SH-SY5Y (cell line): Measurements from ENCODE around the gene ADSL.

Experiments used
- GATA2 ChIP-seq: IDR thresholded peaks from 2 replicates; pipeline ENCODE4 v1.6.1; 2011; ENCODE audit warnings: mild to moderate bottlenecking, low read depth, low read length
- GATA3 ChIP-seq: IDR thresholded peaks from 2 replicates; pipeline ENCODE4 v1.6.1; 2011; ENCODE audit warnings: low read depth, mild to moderate bottlenecking, low read length, moderate library complexity

ADSL gene

DNA sequence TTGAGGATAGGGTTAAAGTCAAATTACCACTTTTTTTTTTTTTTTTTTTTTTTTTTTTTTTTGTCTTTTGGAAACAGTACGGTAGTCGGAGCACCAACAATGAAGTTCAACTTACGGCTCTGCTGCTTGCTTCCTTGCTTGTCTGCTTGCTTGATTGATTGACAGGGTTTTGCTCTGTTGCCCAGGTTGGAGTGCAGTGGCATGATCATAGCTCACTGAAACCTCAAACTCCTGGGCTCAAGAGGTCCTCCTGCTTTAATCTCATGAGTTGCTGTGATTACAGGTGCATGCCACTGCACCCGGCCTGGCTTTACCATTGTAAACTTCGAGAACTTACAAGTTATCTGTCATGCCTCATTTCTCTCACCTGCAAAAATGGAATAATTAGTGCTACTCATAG is 29.8 kb downstream of the ADSL start:
- no peak for TF ChIP-seq GATA2
- no peak for TF ChIP-seq GATA3

DNA sequence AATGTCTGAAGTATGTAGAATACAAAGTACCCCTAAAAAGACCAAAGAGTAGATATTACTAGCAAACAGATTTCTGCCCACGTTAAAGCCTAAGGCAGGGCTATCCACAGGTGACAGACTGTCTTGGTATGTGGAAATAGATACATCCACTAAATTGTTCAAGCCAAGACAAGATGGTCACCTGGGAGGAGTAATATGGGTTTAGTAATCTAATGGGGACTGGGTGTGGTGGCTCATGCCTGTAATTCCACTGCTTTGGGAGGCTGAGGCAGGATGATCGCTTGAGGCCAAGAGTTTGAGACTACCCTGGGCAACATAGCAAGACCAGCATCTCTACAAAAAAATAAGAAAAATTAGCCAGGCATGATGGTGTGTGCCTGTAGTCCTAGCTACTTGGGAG is 31.6 kb downstream of the ADSL start:
- no peak for TF ChIP-seq GATA2
- TF ChIP-seq GATA3, result no peak

DNA sequence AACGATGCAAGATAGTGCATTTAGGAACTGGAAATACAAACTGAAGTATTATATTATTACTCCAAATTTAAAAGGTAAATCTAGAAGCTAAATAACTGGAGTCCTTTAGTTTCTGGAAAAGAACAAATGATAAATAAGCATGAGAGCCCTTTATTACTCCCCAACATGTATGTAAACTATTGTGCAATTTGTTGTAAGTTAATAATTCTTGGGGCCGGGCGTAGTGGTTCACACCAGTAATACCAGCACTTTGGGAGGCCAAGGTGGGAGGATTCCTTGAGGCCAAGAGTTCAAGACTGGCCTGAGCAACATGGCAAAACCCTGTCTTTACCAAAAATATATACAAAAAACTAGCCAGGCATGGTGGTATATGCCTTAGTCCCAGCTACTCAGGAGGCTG is 35.2 kb downstream of the ADSL start:
- TF ChIP-seq GATA2 (no peak), GATA3 (no peak)

DNA sequence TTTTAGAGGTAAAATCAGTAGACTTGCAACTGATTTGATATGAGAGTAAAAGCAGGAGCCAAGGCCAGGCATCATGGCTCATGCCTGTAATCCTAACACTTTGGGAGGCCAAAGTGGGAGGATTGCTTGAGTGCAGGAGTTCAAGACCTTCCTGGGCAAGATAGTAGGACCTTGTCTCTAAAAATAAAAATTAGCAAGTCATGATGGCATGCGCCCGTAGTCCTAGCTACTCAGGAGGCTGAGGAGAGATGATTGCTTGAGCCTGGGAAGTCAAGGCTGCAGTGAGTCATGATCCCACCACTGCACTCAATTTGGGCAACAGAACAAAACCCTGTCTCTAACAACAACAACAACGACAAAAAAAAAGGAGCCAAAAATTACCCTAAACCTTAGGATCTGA is 37.6 kb downstream of the ADSL start:
- TF ChIP-seq GATA2 (no peak), GATA3 (no peak)

DNA sequence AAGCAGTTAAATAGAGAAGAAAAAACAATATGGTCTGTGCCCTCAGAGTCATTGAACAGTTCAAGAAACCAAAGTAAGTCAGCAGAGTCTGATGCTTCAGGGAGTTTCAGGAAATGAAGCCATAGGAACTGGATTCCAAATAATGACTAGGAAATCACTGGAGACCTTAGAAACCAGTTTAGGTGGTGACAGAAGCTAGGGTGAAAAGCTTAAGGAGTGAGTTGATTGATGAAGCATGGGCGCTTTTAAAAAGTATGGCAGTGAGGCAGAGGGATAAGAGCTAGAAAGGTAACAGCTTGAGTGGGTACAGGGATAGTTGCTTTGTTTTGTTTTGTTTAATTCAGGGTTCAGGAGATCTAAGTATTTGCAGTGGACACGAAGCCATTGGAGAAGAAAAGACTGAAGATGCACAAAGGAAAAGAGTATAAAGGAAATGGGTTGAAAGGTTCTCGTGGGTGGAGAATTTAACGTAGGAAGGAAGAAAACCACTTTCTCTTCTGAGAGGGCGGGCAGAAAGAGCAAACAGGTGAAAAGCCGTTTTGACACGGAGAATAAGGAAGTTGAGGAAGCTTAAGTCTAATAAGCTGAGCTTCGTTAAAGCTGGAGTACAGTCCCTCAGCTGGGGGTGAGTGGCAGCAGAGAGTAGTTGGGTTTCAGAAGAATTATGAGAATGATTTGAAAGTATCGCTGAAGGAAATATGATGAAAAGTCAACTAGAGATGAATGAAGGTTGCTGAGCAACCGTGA is 38.9 kb downstream of the ADSL start:
- no peak for TF ChIP-seq GATA2
- no peak for TF ChIP-seq GATA3

DNA sequence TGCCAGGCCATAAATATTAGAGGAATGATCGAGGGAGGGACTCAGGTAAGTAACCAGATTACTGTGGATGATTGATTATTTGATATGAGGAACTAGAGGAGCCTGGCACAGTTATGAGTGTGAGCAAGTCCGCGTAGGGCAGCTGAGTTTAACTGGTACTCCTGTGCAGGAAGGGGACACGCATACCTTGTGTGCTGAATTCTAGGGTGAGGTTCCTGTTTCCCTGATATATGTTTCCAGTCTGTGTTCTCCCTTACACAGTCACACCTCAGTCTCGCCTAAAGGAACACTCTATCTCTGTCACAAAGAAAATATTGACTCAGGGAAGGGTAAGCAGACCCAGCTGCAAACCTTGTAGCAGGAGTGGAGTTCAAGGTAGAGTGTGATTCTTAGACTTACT is 41.4 kb downstream of the ADSL start:
- TF ChIP-seq GATA3, result no peak
- no peak for TF ChIP-seq GATA2

DNA sequence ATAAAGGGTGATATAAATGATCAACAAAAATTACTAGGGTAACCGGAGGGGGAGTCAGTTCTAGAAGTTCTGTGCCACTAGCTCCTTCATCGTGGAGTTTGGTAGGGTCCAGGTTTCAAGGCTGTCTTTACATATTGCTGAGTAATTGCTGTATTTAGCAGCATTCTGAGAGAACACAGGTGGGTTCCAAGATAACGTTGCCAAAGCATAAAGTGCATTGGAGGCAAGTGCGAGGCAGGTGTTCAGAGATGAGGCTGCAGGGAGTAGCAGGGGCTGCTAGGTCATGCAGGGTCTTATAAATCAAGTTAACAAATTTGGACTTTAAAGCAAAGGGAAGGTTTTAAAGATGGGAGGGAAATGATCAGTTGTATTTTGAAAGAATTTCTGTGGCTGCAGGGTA is 41.9 kb downstream of the ADSL start:
- TF ChIP-seq GATA3, result no peak
- no peak for TF ChIP-seq GATA2

DNA sequence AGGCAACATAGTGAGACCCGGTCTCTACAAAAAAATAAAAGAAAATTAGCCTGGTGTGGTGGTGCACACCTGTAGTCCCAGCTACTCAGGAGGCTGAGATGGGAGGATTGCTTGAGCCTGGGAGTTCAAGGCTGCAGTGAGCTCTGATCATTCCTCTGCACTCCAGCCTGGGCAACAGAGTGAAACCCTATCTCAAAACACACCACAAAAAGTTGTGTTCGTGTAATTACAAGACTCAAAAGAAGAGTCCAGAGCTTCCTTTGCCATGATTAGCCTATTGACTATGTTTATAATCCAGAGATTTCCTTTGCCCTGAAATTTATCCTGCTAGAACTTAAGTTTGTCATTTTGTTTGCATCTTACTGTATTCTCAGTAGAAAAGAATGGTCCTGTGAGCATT is 45.1 kb downstream of the ADSL start:
- TF ChIP-seq GATA3 (no peak), GATA2 (no peak)

DNA sequence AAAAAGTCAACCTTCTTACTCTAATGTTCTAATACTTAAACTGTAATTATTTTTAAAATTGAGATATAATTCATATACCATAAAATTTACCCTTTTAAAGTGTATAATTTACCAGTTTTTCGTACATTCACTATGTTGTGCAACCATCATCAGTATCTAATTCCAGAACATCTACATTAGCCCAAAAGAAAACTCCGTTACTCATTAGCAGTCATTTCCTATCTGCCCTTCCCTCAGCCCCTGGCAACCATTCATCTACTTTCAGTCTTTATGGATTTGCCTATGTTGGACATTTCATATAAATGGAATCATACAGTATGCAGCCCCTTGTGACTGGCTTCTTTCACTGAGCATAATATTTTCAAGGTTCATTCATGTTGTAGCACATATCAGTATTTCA is 46.3 kb downstream of the ADSL start:
- TF ChIP-seq GATA3 (no peak), GATA2 (no peak)

DNA sequence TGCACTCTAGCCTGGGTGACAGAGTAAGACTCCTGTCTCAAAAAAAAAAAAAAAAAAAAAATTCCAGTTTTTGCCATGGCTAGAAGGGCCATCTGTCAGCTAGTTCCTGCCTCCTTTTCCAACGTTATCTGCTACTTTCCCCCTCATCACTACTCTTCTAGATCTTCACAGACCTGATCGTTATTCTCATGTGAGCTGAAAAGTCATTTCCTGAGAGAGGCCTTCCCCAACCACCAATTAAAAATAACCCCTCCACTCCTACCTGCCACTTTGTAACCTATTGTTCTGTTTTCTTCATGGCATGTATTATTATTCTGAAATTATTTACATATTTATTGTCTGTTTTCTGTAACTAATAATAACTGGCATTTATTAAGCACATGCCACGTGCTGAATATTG is 48.3 kb downstream of the ADSL start:
- TF ChIP-seq GATA3 (no peak), GATA2 (no peak)

DNA sequence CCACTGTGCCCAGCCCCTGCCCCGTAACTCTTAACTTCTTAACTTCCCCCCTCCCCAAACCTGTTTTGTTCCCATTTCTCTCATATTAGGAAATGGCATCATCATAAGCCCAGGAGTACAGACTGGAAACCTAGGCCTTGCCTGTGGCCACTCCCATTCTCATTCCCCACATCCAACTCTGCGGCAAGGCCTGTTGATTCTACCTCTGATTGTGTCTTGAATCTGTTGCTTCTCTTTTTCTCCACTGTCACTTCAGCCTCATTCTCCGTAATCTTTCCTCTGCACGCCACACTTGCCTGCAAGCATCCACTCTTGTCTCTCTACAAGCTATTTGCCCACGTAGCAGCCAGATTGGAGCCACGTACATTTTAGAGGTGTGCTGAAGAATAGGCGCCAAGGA is 49.3 kb downstream of the ADSL start:
- TF ChIP-seq GATA3 (no peak), GATA2 (no peak)

DNA sequence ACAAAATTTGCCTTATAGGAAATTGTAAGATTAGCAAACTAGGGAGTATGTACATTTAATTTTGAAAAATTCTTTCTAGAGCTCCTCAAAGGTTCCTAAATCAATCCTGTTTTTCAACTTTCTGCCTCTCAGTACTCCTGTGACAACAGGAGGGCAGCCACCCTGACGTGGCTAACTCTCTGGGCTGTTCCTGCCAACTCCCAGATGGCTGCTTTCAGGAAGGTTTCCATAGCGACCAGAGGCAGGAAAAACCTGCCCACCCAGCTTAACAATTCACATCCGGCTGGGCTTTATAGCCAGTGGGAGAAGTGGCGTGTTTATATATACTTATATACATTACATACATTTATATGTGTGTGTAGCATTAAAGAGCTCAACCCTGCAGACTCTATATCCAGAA is 50.6 kb downstream of the ADSL start:
- TF ChIP-seq GATA2, result no peak
- no peak for TF ChIP-seq GATA3

DNA sequence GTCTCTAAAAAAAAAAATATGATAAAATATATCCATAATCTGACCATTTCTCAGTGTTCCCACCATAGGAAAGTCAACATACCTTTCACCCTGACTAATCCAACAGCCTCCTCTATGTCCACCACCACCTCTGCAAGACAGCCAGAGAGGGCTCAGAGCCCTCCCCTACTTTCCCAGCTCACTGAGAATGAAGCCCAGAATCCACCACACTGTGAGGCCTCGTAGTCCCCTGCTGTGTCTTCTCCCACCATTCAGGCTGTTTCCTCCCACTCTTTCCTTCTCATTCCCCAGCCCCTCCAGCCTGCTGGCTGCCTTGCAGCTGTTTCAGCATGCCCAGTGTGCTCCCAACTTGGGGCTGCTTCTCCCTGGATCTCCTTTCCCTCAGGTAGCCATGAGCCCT is 51.1 kb downstream of the ADSL start:
- TF ChIP-seq GATA2, result no peak
- no peak for TF ChIP-seq GATA3

DNA sequence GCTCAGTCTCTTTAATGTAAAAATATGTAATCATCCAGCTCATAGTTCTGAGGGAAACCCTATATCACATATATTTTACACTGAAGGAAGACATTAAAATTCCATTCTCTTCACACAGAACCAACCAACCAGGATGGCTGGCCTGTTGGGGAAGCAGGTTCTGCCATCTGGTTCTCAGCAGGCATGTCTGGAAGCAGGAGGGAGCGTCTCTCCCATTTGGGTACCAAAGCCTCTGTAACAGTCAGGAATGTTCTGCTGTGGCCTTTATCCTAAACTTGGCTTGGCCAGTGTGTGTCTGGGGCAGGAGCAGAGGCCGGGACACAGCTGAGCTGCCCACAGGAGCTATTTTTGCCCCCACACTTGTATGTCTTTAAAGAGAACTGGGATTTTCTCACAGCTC is 53.3 kb downstream of the ADSL start:
- TF ChIP-seq GATA3 (no peak), GATA2 (no peak)

DNA sequence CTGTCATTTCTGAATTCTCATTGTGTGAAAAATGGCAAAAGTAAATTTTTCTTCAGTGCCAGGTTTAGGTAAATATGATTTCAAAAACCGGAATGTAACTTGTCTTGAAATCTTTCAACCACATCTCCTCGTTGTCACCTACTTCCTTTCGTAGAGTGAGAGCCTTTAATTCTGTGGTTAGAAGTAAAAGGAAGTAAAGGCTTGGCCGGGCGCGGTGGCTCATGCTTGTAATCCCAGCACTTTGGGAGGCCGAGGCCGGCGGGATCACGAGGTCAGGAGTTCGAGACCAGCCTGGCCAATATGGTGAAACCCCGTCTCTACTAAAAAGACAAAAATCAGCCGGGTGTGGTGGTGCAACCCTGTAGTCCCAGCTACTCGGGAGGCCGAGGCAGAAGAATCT is 53.9 kb downstream of the ADSL start:
- TF ChIP-seq GATA2 (no peak), GATA3 (no peak)

DNA sequence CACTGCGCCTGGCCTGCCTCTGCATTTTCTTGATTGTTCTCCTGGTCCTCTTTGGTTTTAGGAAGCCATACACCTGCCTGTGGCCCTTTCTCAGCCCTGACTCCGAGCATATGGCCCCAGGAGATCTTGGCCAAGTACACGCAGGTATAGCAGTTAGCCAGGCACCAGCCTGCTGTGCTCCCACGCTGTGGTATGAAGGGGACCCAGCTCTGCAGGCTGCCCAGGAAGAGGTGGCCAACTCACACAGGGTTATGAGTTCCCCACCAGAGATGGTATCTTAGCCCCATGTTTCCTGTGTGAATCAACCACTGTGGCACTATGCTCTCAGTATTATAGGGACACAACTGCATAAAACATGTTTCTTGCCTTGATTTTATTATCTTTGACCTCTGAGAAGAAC is 55.2 kb downstream of the ADSL start:
- TF ChIP-seq GATA3, result no peak
- TF ChIP-seq GATA2, result no peak
